ENCODE data around the gene FTO.

FTO gene

DNA sequence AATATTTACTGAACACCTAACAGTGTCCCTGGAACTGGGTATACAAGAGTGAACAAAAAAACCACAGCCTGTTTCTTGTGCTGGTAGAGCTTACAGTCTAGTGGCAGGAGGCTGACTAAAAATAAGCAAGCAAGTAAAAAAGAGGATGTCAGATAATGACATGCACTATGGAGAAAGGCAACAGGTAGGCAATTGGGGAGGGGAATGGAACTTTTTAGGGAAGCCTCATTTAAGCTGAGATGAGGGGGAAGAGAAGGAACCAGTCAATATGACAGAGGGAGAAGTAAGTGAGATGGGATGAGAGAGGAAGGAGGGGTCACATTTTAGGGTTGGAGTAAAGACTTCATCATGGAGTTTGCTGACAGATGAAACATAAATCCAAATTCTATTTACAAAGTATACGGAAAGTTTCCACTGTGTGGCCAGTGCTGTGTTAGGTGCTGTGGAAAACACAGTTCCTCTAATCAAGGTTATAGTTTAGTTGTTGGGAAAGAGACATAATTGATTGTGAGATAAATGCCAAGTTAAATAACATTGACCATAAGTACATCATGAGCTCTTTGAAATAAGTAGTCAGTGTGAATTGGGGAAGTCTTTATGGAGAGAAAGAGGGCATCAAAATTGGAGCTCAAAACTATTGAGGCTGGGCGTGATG lies 251.4 kb downstream of the FTO start:
- TF ChIP-seq, protein P1, sequence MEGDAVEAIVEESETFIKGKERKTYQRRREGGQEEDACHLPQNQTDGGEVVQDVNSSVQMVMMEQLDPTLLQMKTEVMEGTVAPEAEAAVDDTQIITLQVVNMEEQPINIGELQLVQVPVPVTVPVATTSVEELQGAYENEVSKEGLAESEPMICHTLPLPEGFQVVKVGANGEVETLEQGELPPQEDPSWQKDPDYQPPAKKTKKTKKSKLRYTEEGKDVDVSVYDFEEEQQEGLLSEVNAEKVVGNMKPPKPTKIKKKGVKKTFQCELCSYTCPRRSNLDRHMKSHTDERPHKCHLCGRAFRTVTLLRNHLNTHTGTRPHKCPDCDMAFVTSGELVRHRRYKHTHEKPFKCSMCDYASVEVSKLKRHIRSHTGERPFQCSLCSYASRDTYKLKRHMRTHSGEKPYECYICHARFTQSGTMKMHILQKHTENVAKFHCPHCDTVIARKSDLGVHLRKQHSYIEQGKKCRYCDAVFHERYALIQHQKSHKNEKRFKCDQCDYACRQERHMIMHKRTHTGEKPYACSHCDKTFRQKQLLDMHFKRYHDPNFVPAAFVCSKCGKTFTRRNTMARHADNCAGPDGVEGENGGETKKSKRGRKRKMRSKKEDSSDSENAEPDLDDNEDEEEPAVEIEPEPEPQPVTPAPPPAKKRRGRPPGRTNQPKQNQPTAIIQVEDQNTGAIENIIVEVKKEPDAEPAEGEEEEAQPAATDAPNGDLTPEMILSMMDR (conservative IDR thresholded peaks at IDR 0.05; ENCODE audit: low read depth), result no peak
- POLR2A ChIA-PET (ENCODE audit: low non-redundant PET), result no interaction called here
- H3K27ac ChIP-seq, result no peak overlapping the region
- no peak for DNase-seq (ENCODE audit: low spot score)
- CTCF ChIA-PET, result interaction anchor here (0.6 to 0.7 kb wide), 2 partner anchors 33 to 1117 kb away, joined by 4 to 9 read pairs; no protein-coding TSS in a partner anchor

DNA sequence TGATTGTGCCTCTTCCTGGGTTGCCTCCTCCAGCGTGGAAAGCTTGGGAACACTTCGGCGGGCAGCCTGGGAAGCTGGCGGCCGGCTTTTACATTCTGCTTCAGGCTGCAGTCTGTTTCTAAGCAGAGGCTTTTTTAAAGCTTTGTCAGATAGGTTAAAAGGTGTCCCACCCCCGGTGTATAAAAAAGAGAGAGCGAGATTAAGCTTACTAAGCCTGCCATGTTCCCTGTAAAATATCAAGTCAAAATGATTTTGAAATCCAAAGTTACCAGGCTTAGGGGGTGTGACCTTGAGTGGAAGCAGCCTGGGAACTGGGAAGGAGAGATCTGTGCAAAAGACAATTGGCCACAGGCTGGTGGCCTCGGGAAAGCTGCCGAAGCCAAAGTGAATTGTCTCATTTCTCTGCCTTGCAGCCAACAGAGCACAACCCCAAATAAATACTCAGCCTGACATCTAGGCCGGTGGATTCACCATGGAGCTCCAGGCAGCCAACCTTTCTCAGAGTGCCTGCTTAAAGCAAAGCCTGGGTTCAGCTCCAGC lies 254.5 kb downstream of the FTO start:
- CTCF ChIA-PET, result no interaction called here
- POLR2A ChIA-PET (ENCODE audit: low non-redundant PET), result interaction anchor here (0.7 kb wide), 1 partner anchor 411 kb away, joined by 3 read pairs; no protein-coding TSS in a partner anchor
- TF ChIP-seq, protein P1 (conservative IDR thresholded peaks at IDR 0.05; ENCODE audit: low read depth), result no peak
- no peak for DNase-seq (ENCODE audit: low spot score)
- no peak overlapping the region for H3K27ac ChIP-seq

DNA sequence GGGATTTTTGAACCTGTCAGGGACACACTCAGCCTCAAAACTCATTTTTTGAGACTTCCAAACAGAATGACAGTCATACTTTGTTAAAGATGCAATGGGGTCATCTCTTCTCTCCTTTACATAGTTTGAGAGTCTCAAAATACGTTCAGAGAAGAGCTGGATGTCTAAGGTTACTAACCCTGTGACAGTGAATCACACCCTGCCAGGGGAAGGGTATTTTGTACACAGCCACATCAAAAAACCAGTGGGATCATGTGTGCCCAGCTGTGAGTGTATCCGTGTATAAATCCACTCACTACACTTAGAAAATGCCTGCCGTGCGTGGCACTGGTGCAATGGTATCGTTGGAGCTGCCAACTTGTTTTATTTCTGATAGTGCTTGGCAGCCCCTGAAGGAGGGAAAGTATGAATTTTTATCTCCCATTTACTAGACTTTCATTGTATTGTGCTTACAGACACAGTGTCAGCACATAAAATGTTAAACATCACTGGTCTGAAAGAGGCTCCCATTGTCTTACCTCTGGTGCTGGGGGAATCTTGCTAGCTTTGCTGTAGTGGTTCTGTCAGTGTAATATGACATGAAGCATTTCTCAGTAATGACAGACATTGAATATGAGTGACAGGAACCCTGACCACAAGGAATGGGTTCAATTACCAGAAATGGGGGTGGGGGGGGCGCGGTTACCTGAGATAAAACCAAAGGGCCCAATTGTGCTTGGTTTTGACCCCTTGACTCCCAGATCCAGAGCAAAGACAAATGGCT lies 256.3 kb downstream of the FTO start:
- TF ChIP-seq, protein P1 (conservative IDR thresholded peaks at IDR 0.05; ENCODE audit: low read depth), result no peak
- POLR2A ChIA-PET (ENCODE audit: low non-redundant PET), result no interaction called here
- CTCF ChIA-PET, result interaction anchor here (0.7 to 1.1 kb wide), 3 partner anchors 11 to 753 kb away, joined by 3 to 4 read pairs (median 3); no protein-coding TSS in a partner anchor
- no peak for DNase-seq (ENCODE audit: low spot score)
- H3K27ac ChIP-seq, result no peak overlapping the region

DNA sequence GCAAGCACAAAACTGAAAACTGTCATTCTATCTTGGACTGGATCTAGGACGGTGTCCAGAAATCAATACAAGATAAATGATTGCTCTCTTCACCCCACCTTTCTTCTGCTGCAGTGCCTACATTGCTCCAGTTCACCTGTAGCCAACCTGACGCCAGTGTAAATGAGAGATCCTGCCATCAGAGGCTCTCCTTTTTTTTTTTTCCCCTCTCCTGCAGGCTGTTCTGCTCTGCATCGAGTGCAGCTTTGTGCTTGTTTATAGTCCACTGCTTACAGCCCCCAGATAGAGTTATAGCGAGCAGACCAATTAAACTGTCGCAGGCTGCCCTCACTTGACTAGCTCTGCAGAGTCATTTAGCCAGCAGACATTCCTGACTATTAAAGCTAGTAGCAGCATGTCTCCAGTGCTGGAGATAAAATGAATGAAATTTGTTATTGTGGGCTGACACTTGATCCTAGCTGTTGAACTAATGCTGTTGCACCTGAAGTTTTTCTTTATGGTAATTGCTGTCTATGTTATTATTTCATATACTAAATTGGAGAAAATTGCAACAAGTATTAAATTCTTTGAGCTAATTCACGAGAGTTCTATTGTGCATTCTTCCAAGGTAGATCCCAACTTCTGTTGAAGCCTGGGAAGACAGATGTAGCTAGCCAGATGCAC lies 257.1 kb downstream of the FTO start:
- DNase-seq (ENCODE audit: low spot score), result no peak
- H3K27ac ChIP-seq, result no peak overlapping the region
- CTCF ChIA-PET, result interaction anchor here (0.6 kb wide), 1 partner anchor 333 kb away, joined by 4 read pairs; no protein-coding TSS in a partner anchor
- TF ChIP-seq, protein P1 (conservative IDR thresholded peaks at IDR 0.05; ENCODE audit: low read depth), result no peak
- POLR2A ChIA-PET (ENCODE audit: low non-redundant PET), result no interaction called here

DNA sequence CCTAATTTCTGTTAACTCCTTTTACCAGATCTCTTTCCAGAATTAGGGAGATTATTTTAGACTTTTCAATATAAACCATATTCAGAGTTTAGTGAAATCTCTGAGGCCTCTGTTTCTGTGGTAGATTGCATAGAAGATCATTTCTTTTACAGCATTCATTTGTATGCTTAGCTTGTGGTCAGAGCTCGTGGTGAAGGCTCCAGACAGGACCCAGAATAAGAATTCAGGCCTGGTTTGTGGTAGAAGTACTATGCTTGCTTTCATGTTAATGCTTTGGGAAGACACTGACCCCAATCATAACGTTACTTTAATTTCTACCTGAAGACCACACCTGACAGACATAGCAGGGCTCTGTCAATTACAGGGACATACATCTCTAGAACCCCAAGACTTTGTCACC lies 258.1 kb downstream of the FTO start:
- ChIA-PET POLR2A (ENCODE audit: low non-redundant PET) (no interaction called here), CTCF (interaction anchor here (0.6 kb wide), 1 partner anchor 332 kb away, joined by 4 read pairs; no protein-coding TSS in a partner anchor)
- no peak overlapping the region for H3K27ac ChIP-seq
- no peak for DNase-seq (ENCODE audit: low spot score)
- TF ChIP-seq, protein P1 (conservative IDR thresholded peaks at IDR 0.05; ENCODE audit: low read depth), result no peak

DNA sequence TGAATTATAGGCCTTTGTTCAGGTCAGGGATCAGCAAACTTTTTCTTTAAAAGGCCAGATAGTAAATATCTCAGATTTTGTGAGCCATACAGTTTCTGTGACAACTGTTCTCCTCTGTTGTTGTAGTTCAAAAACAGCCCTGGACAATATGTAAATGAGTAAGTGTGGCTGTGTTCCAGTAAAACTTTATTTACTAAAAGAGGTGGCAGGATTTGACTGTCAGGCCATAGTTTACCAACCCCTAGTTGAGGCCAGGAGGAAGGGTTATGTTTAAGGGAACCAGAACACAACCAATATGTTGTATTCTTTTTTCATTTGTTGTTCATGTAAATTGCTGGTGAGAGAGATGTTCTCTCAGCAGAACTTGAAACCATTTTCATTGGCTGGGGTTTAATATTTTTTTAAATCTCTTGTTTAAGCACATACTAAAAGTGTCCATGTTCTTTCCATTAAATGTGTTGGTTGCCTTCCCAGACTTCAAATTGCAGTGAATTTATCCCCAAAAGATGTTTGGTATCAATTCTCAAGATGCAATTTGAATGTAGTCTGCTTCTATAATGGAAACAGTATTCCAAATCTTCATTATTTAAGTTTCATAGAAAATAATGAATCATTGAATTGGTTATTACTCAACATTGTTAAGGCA lies 260.3 kb downstream of the FTO start:
- H3K27ac ChIP-seq, result no peak overlapping the region
- no peak for DNase-seq (ENCODE audit: low spot score)
- POLR2A ChIA-PET (ENCODE audit: low non-redundant PET), result no interaction called here
- CTCF ChIA-PET, result no interaction called here
- TF ChIP-seq, protein P1 (conservative IDR thresholded peaks at IDR 0.05; ENCODE audit: low read depth), result no peak

All from RWPE1 (cell line).